Kidney (tissue), 14 donors: Measurements from ENCODE around the gene ADAM10. TPM values are rescaled to one million over a fixed set of nuclear protein-coding genes. Genes with fewer than 3 reads are reported as not detected.
A peak's percentile ranks its signal among the peaks of the same experiment; 100 is the strongest.

Source experiments
- DNase-seq, 5 donors: peaks; one replicate each; pipeline ENCODE4 v3.0.0-alpha.2; 2013 to 2020
- FAIRE-seq: peaks from 2 replicates; lab custom pipeline; 2012; peaks lifted over from hg19 to GRCh38; lab: Jason Lieb, UNC
- H3K27ac ChIP-seq, 2 donors: one replicate each; pipeline ENCODE4 v1.7.0; 2013; ENCODE audit warnings: low read depth in 2 of 2, low read length in 2 of 2, inconsistent platforms in 1 of 2
- H3K27me3 ChIP-seq: one replicate; pipeline ENCODE4 v1.7.1; 2013; ENCODE audit warnings: low read length, inconsistent platforms; ENCODE audit not compliant: control insufficient read depth, insufficient read depth
- H3K36me3 ChIP-seq, 3 donors: one replicate each; pipeline versions ENCODE4 v1.7.0 to v1.7.1; 2013; ENCODE audit warnings: low read length in 3 of 3, control low read depth in 1 of 3, inconsistent platforms in 1 of 3; ENCODE audit not compliant: insufficient read depth in 3 of 3, control insufficient read depth in 2 of 3
- H3K4me1 ChIP-seq, 3 donors: one replicate each; pipeline versions ENCODE4 v1.7.0 to v1.7.1; 2013; ENCODE audit warnings: low read length in 3 of 3, inconsistent platforms in 1 of 3, low read depth in 1 of 3; ENCODE audit not compliant: control insufficient read depth in 2 of 3, insufficient read depth in 2 of 3
- H3K4me3 ChIP-seq, 3 donors: one replicate each; pipeline versions ENCODE4 v1.7.0 to v1.8.1; 2013; ENCODE audit warnings: low read length in 3 of 3, control low read depth in 1 of 3, inconsistent platforms in 1 of 3
- H3K9ac ChIP-seq, 3 donors: one replicate each; pipeline versions ENCODE4 v1.7.0 to v1.7.1; 2013; ENCODE audit warnings: low read length in 3 of 3, control low read depth in 1 of 3, inconsistent platforms in 1 of 3
- H3K9me3 ChIP-seq, 3 donors: one replicate each; pipeline versions ENCODE4 v1.7.0 to v1.7.1; 2013; ENCODE audit warnings: low read length in 3 of 3, control low read depth in 1 of 3, inconsistent platforms in 1 of 3; ENCODE audit not compliant: control insufficient read depth in 2 of 3, insufficient read depth in 1 of 3
- CTCF ChIP-seq: IDR thresholded peaks from 3 replicates; pipeline ENCODE4 v1.5.1; 2012; ENCODE audit warnings: mild to moderate bottlenecking, moderate library complexity, borderline replicate concordance; ENCODE audit not compliant: insufficient read depth; ENCODE audit errors: extremely low read depth
- intact Hi-C: fragments of 100-400 bp; cut with DNase I; formaldehyde crosslinking; loops from one replicate; pipeline ENCODE4 v1.11.1; 2022
- polyA plus RNA-seq: library from polyadenylated mRNA; stranded (reverse); fragments of 350-450 nt; fragmentation: Illumina TruSeq; extraction: RNeasy Lipid Tissue Mini Kit (QIAGEN cat#74804); gene quantifications from one replicate; pipeline ENCODE4 v1.2.3, GENCODE V29; 2014; ENCODE audit warnings: low read depth, low replicate concordance; ENCODE audit not compliant: insufficient read depth
- total RNA-seq: library from RNA; stranded (reverse); fragmentation: NEBNext Ultra II Directional; extraction: Animal tissue kit (Norgen Biotek cat#: 25700); gene quantifications from one replicate; pipeline ENCODE4 v1.2.1, GENCODE V29; 2021
- donor health status: control.
- donor health status: control.
- donor health status: control.
- donor health status: control.
- donor health status: control.
- donor health status: DM: yes; HTN: yes; CAD: no.
- donor health status: Normal renal cell carcinoma (clear cell type).

ADAM10 gene
- total and polyA plus RNA-seq, 2 donors from 2014 or later, result 19.5 to 235 TPM

- H3K9ac ChIP-seq, result no peak overlapping the region
- FAIRE-seq (no peak), DNase-seq (no peak)
- intact Hi-C loops, result no loop called here
- no peak overlapping the region for H3K4me3 ChIP-seq
- H3K27me3 ChIP-seq, result no peaks in the 10 kb centered on the region
- no peak for TF ChIP-seq CTCF
- peaks cover 0 to 4% (median 0%) of the 10 kb centered on the region in 3 donors for H3K36me3 ChIP-seq
- H3K4me1 ChIP-seq, result no peaks in the 10 kb centered on the region
- H3K27ac ChIP-seq, result no peak overlapping the region
- no peaks in the 10 kb centered on the region for H3K9me3 ChIP-seq
These were observed 99.4 kb downstream of the ADAM10 start for GRCh38 chr15:58650102-58650501.

GRCh38 chr15:58649175-58649574 is 100.3 kb downstream of the ADAM10 start:
- FAIRE-seq, result no peak

GRCh38 chr15:58643996-58644395 is 105.5 kb downstream of the ADAM10 start:
- H3K9ac ChIP-seq, result no peak overlapping the region
- intact Hi-C loops, result no loop called here
- H3K4me1 ChIP-seq, result no peaks in the 10 kb centered on the region
- no peaks in the 10 kb centered on the region for H3K9me3 ChIP-seq
- no peak overlapping the region for H3K27ac ChIP-seq
- FAIRE-seq, result no peak
- no peak for DNase-seq
- H3K27me3 ChIP-seq, result no peaks in the 10 kb centered on the region
- peaks cover 3 to 11% (median 5%) of the 10 kb centered on the region in 3 donors for H3K36me3 ChIP-seq
- H3K4me3 ChIP-seq, result no peak overlapping the region
- no peak for TF ChIP-seq CTCF

More at GRCh38 chr15:58649175-58649574, 100.3 kb downstream of the ADAM10 start:
- Histone ChIP-seq H3K9me3 (no peaks in the 10 kb centered on the region), H3K4me3 (no peak overlapping the region), H3K36me3 (no peaks in the 10 kb centered on the region), H3K9ac (no peak overlapping the region), H3K27me3 (no peaks in the 10 kb centered on the region), H3K4me1 (no peaks in the 10 kb centered on the region), H3K27ac (no peak overlapping the region)
- intact Hi-C loops, result no loop called here
- no peak for TF ChIP-seq CTCF
- DNase-seq, result no peak

GRCh38 chr15:58641660-58642059 is 107.8 kb downstream of the ADAM10 start:
- TF ChIP-seq CTCF, result no peak
- H3K9me3 ChIP-seq, result no peaks in the 10 kb centered on the region
- FAIRE-seq, result no peak
- H3K4me1 ChIP-seq, result no peaks in the 10 kb centered on the region
- H3K27ac ChIP-seq, result no peak overlapping the region
- H3K27me3 ChIP-seq, result no peaks in the 10 kb centered on the region
- no peak overlapping the region for H3K4me3 ChIP-seq
- peak in 1 of 5 donors; percentile 14 for DNase-seq
- peaks cover 3 to 11% (median 5%) of the 10 kb centered on the region in 3 donors for H3K36me3 ChIP-seq
- intact Hi-C loops, result no loop called here
- H3K9ac ChIP-seq, result no peak overlapping the region
